GM23248 (cell line): Measurements from ENCODE around the gene GPR160. TPM values are rescaled to one million over a fixed set of nuclear protein-coding genes. Genes with fewer than 3 reads are reported as not detected.

Experiments used
- DNase-seq: peaks from one replicate; pipeline ENCODE4 v3.0.0-alpha.2; 2015
- H2AFZ ChIP-seq: fragments of 200-600 bp; sonication (generic); 2 replicates; pipeline ENCODE4 v1.6.1; 2016; ENCODE audit warnings: antibody characterized with exemption
- H3F3A ChIP-seq: fragments of 200-600 bp; sonication (generic); 2 replicates; pipeline ENCODE4 v1.6.1; 2016; ENCODE audit warnings: mild to moderate bottlenecking, antibody characterized with exemption, mixed run types; ENCODE audit not compliant: insufficient read depth
- H3K27ac ChIP-seq: fragments of 200-600 bp; sonication (generic); 2 replicates; pipeline ENCODE4 v1.5.1; 2016; ENCODE audit warnings: mild to moderate bottlenecking
- H3K27me3 ChIP-seq: fragments of 200-600 bp; sonication (generic); replicated peaks from 2 replicates; pipeline ENCODE4 v1.6.1; 2016; ENCODE audit warnings: mild to moderate bottlenecking; ENCODE audit not compliant: insufficient read depth
- H3K36me3 ChIP-seq: fragments of 200-600 bp; sonication (generic); 2 replicates; pipeline ENCODE4 v1.6.1; 2016; ENCODE audit warnings: low read depth, mild to moderate bottlenecking
- H3K4me1 ChIP-seq: fragments of 200-600 bp; sonication (generic); 2 replicates; pipeline ENCODE4 v1.6.1; 2016; ENCODE audit warnings: mild to moderate bottlenecking; ENCODE audit not compliant: insufficient read depth
- H3K4me2 ChIP-seq: fragments of 200-600 bp; sonication (generic); one replicate; pipeline ENCODE4 v1.6.1; 2016; ENCODE audit warnings: mild to moderate bottlenecking; ENCODE audit not compliant: unreplicated experiment
- H3K4me3 ChIP-seq: fragments of 200-600 bp; sonication (generic); 2 replicates; pipeline ENCODE4 v1.5.1; 2016; ENCODE audit warnings: mild to moderate bottlenecking
- H3K79me2 ChIP-seq: fragments of 200-600 bp; sonication (generic); 2 replicates; pipeline ENCODE4 v1.6.1; 2016; ENCODE audit warnings: mild to moderate bottlenecking; ENCODE audit not compliant: insufficient read depth
- H3K9ac ChIP-seq: fragments of 200-600 bp; sonication (generic); 2 replicates; pipeline ENCODE4 v1.6.1; 2016; ENCODE audit warnings: mild to moderate bottlenecking
- H3K9me2 ChIP-seq: fragments of 200-600 bp; sonication (generic); 2 replicates; pipeline ENCODE4 v1.6.1; 2016; ENCODE audit warnings: mixed run types, mild to moderate bottlenecking, moderate library complexity; ENCODE audit not compliant: insufficient read depth
- H3K9me3 ChIP-seq: fragments of 200-600 bp; sonication (generic); one replicate; pipeline ENCODE4 v1.6.1; 2017; ENCODE audit warnings: low read depth
- H4K20me1 ChIP-seq: fragments of 200-600 bp; sonication (generic); 2 replicates; pipeline ENCODE4 v1.6.0; 2016; ENCODE audit not compliant: insufficient read depth
- EZH2 ChIP-seq: fragments of 200-600 bp; sonication (generic); IDR thresholded peaks from 2 replicates; pipeline ENCODE4 v1.6.1; 2018; ENCODE audit warnings: antibody characterized with exemption, mild to moderate bottlenecking; ENCODE audit not compliant: insufficient read depth, poor library complexity, severe bottlenecking
- EZH2phosphoT487 ChIP-seq: fragments of 200-600 bp; sonication (generic); IDR thresholded peaks from 2 replicates; pipeline ENCODE4 v1.6.1; 2018; ENCODE audit warnings: antibody characterized with exemption, moderate library complexity, mild to moderate bottlenecking, low read depth; ENCODE audit not compliant: insufficient read depth
- WGBS, 2 experiments: methylation state at CpG; one replicate each; pipeline ENCODE4 v1.1.6; 2015 to 2017; ENCODE audit warnings: low lambda C conversion rate in 2 of 2, low coverage in 1 of 2; ENCODE audit errors: missing lambda C conversion rate in 2 of 2; 5-methylcytosine and 5-hydroxymethylcytosine counted together
- in situ Hi-C: fragments of 300-500 bp; cut with MboI; formaldehyde crosslinking; loops from 2 replicates; pipeline ENCODE4 v1.15.0; 2020
- polyA plus RNA-seq: library from polyadenylated mRNA; unstranded; fragments of >200 nt; fragmentation: Nextera tagmentation; extraction: Ambion mirVana; gene quantifications from 2 replicates; pipeline ENCODE4 v1.2.1, GENCODE V29; 2016
- total RNA-seq: library from RNA; depleted of rRNA; stranded (reverse); fragments of >200 nt; shearing (Covaris generic); gene quantifications from 2 replicates; pipeline ENCODE4 v1.2.3, GENCODE V29; 2014

The GPR160 gene
- total and polyA plus RNA-seq, 2 experiments from 2014 or later: 0.73 to 0.76 TPM

GRCh38 chr3:170046269-170047132 is 8.7 kb downstream of the GPR160 start:
- DNase-seq: no peak
- Histone ChIP-seq H3K4me1 (no peaks in the 10 kb centered on the region), H3F3A (no peaks in the 10 kb centered on the region), H4K20me1 (no peaks in the 10 kb centered on the region), H3K27ac (no peak overlapping the region), H3K4me2 (no peak overlapping the region), H3K79me2 (no peaks in the 10 kb centered on the region), H2AFZ (no peak overlapping the region), H3K9me3 (no peaks in the 10 kb centered on the region), H3K36me3 (no peaks in the 10 kb centered on the region), H3K27me3 (peaks cover 5% of the 10 kb centered on the region), H3K4me3 (no peak overlapping the region), H3K9ac (no peak overlapping the region), H3K9me2 (no peaks in the 10 kb centered on the region)
- WGBS, 2 experiments: 65 to 76% methylated on average over 5 of the region's 5 CpGs
- in situ Hi-C loops: no loop called here
- TF ChIP-seq EZH2: no peak
- no peak for TF ChIP-seq EZH2phosphoT487

GRCh38 chr3:170047133-170047404 is 9.3 kb downstream of the GPR160 start:
- H3F3A ChIP-seq: no peaks in the 10 kb centered on the region
- H3K4me2 ChIP-seq: no peak overlapping the region
- 89 to 91% methylated on average over 3 of the region's 3 CpGs for WGBS, 2 experiments
- H4K20me1 ChIP-seq: no peaks in the 10 kb centered on the region
- H3K9ac ChIP-seq: no peak overlapping the region
- H3K9me3 ChIP-seq: no peaks in the 10 kb centered on the region
- H2AFZ ChIP-seq: no peak overlapping the region
- no peaks in the 10 kb centered on the region for H3K36me3 ChIP-seq
- in situ Hi-C loops: no loop called here
- no peaks in the 10 kb centered on the region; the same call in 1 of the 2 replicates for H3K27me3 ChIP-seq
- H3K27ac ChIP-seq: no peak overlapping the region
- TF ChIP-seq EZH2: no peak
- no peak for TF ChIP-seq EZH2phosphoT487
- no peaks in the 10 kb centered on the region for H3K4me1 ChIP-seq
- H3K79me2 ChIP-seq: no peaks in the 10 kb centered on the region
- H3K4me3 ChIP-seq: no peak overlapping the region
- H3K9me2 ChIP-seq: no peaks in the 10 kb centered on the region
- DNase-seq: no peak

- Histone ChIP-seq H3K4me2 (no peak overlapping the region), H3F3A (no peaks in the 10 kb centered on the region), H3K9me3 (no peaks in the 10 kb centered on the region), H3K9ac (no peak overlapping the region), H3K27me3 (no peaks in the 10 kb centered on the region), H2AFZ (no peak overlapping the region), H3K4me3 (no peak overlapping the region), H3K4me1 (no peaks in the 10 kb centered on the region), H3K36me3 (no peaks in the 10 kb centered on the region), H3K27ac (no peak overlapping the region), H4K20me1 (no peaks in the 10 kb centered on the region), H3K9me2 (no peaks in the 10 kb centered on the region), H3K79me2 (no peaks in the 10 kb centered on the region)
- DNase-seq: peak; percentile 57
- no peak for TF ChIP-seq EZH2
- no peak for TF ChIP-seq EZH2phosphoT487
- in situ Hi-C loops: no loop called here
- WGBS, 2 experiments: 37 to 39% methylated on average over 10 of the region's 10 CpGs
These were observed 11.6 kb downstream of the GPR160 start for GRCh38 chr3:170049146-170050000.

GRCh38 chr3:170050753-170051152 is 13.0 kb downstream of the GPR160 start:
- Histone ChIP-seq H3K9me2 (no peaks in the 10 kb centered on the region), H3K4me1 (no peaks in the 10 kb centered on the region), H3K27me3 (no peaks in the 10 kb centered on the region), H3K4me3 (no peak overlapping the region), H4K20me1 (no peaks in the 10 kb centered on the region), H3K36me3 (no peaks in the 10 kb centered on the region), H3K79me2 (no peaks in the 10 kb centered on the region), H2AFZ (no peak overlapping the region), H3K27ac (no peak overlapping the region), H3K9me3 (no peaks in the 10 kb centered on the region), H3K9ac (no peak overlapping the region), H3F3A (no peaks in the 10 kb centered on the region), H3K4me2 (no peak overlapping the region)
- 62 to 69% methylated on average over 4 of the region's 4 CpGs for WGBS, 2 experiments
- no peak for DNase-seq
- no peak for TF ChIP-seq EZH2
- TF ChIP-seq EZH2phosphoT487: no peak
- in situ Hi-C loops: no loop called here
